Astrocyte (in vitro differentiated cells and primary cell): ENCODE measurements around the gene CAMKK2.

Experiments used
- EZH2 ChIP-seq: IDR thresholded peaks from 2 replicates; pipeline ENCODE4 v1.6.1; 2012; ENCODE audit warnings: mild to moderate bottlenecking, low read length, inconsistent platforms; ENCODE audit not compliant: insufficient read depth
- TF ChIP-seq, protein P1 (sequence below): IDR thresholded peaks from 2 replicates; pipeline ENCODE4 v1.5.1; 2011; ENCODE audit warnings: low read depth, mild to moderate bottlenecking, inconsistent platforms, low read length, moderate library complexity; ENCODE audit not compliant: insufficient read depth

- TF ChIP-seq, protein P1, sequence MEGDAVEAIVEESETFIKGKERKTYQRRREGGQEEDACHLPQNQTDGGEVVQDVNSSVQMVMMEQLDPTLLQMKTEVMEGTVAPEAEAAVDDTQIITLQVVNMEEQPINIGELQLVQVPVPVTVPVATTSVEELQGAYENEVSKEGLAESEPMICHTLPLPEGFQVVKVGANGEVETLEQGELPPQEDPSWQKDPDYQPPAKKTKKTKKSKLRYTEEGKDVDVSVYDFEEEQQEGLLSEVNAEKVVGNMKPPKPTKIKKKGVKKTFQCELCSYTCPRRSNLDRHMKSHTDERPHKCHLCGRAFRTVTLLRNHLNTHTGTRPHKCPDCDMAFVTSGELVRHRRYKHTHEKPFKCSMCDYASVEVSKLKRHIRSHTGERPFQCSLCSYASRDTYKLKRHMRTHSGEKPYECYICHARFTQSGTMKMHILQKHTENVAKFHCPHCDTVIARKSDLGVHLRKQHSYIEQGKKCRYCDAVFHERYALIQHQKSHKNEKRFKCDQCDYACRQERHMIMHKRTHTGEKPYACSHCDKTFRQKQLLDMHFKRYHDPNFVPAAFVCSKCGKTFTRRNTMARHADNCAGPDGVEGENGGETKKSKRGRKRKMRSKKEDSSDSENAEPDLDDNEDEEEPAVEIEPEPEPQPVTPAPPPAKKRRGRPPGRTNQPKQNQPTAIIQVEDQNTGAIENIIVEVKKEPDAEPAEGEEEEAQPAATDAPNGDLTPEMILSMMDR = no peak
- no peak for TF ChIP-seq EZH2
Observed at GRCh38 chr12:121288986-121289385, 7.5 kb downstream of the CAMKK2 start.
